ENCODE results near the gene TSSK3.

- no peak for TF ChIP-seq CTCF (conservative IDR thresholded peaks at IDR 0.05; ENCODE audit: low read length)
- TF ChIP-seq EZH2phosphoT487 (IDR thresholded peaks at IDR 0.05; ENCODE audit: borderline replicate concordance): no peak
Observed at GRCh38 chr1:32341971-32342370, 20.4 kb upstream of the TSSK3 start.
